HepG2 (cell line): ENCODE results near the gene SRSF6. TPM values are rescaled to one million over a fixed set of nuclear protein-coding genes. Genes with fewer than 3 reads are reported as not detected.

ENCODE experiments used
- ATAC-seq: fragments of 200-7000 bp; cut with Tn5 transposase; 3 replicates; pipeline ENCODE4 v1.9.1; 2020; ENCODE audit warnings: mild to moderate bottlenecking, moderate library complexity
- BruUV-seq: library from RNA; stranded (reverse); fragments of 400-500 nt; replicated peaks from 2 replicates; lab custom pipeline; 2021; lab: Mats Ljungman, UMichigan
- CTCF ChIA-PET: fragments of 300-600 bp; formaldehyde crosslinking; extraction: SDS; loops from one replicate; lab custom pipeline; 2021; ENCODE audit warnings: low total read pairs, inconsistent platforms, low intra/inter-chr PET ratio; lab: Yijun Ruan, JAX
- POLR2A ChIA-PET: fragments of 350-600 bp; sonication (Branson Sonifier 250); formaldehyde crosslinking; loops from one replicate; lab custom pipeline; 2020; ENCODE audit warnings: antibody characterized with exemption, inconsistent platforms; lab: Yijun Ruan, JAX
- DNase-seq: peaks from one replicate; pipeline ENCODE4 v3.0.0-alpha.2; 2015; ENCODE audit warnings: low spot score
- FAIRE-seq: peaks from 3 replicates; lab custom pipeline; 2011; peaks lifted over from hg19 to GRCh38; lab: Jason Lieb, UNC
- H2AFZ ChIP-seq: one replicate; pipeline ENCODE4 v1.6.1; 2011; ENCODE audit warnings: low read length, inconsistent platforms
- H3K27ac ChIP-seq: fragments of 300-600 bp; 3 replicates; pipeline ENCODE4 v1.8.0; 2011; ENCODE audit warnings: mixed run types, mild to moderate bottlenecking, mixed read lengths, low read length, inconsistent platforms; ENCODE audit not compliant: insufficient read depth; ENCODE audit errors: extremely low read length
- H3K27me3 ChIP-seq, 2 experiments: fragments of 200-600 bp in 1 of 2; 2 replicates in 1 of 2; 3 replicates in 1 of 2; pipeline versions ENCODE4 v1.6.0 to v1.8.0; 2011; ENCODE audit warnings: low read length in 2 of 2, mild to moderate bottlenecking in 2 of 2, moderate library complexity in 2 of 2, inconsistent platforms in 1 of 2; ENCODE audit not compliant: insufficient read depth in 2 of 2, control insufficient read depth in 1 of 2
- H3K36me3 ChIP-seq, 2 experiments: fragments of 200-600 bp in 1 of 2; replicated peaks in 1 of 2; 2 replicates in 1 of 2; 3 replicates in 1 of 2; pipeline versions ENCODE4 v1.5.1 to v1.8.0; 2011; ENCODE audit warnings: low read length in 2 of 2, inconsistent platforms in 1 of 2; ENCODE audit not compliant: insufficient read depth in 2 of 2, control insufficient read depth in 1 of 2
- H3K4me1 ChIP-seq: 2 replicates; pipeline ENCODE4 v1.5.1; 2012; ENCODE audit warnings: low read length, inconsistent platforms; ENCODE audit not compliant: insufficient read depth
- H3K4me2 ChIP-seq: 2 replicates; pipeline ENCODE4 v1.6.0; 2011; ENCODE audit warnings: low read depth, low read length, inconsistent platforms
- H3K4me3 ChIP-seq, 3 experiments: fragments of 200-600 bp in 1 of 3; sonication (generic), shearing (Covaris generic) in 1 of 3; replicated peaks in 1 of 3; 2 replicates each; pipeline ENCODE4 v1.5.1; 2011 to 2016; ENCODE audit warnings: low read length in 3 of 3, inconsistent platforms in 2 of 3, low read depth in 2 of 3, mild to moderate bottlenecking in 2 of 3, control low read depth in 1 of 3, mixed read lengths in 1 of 3; ENCODE audit not compliant: insufficient read depth in 1 of 3
- H3K79me2 ChIP-seq: one replicate; pipeline ENCODE4 v1.6.1; 2011; ENCODE audit warnings: low read length, inconsistent platforms; ENCODE audit not compliant: insufficient read depth
- H3K9ac ChIP-seq: 2 replicates; pipeline ENCODE4 v1.6.0; 2011; ENCODE audit warnings: mild to moderate bottlenecking, low read depth, low read length, inconsistent platforms; ENCODE audit not compliant: insufficient read depth
- H3K9me3 ChIP-seq: 2 replicates; pipeline ENCODE4 v1.5.1; 2012; ENCODE audit warnings: mild to moderate bottlenecking, low read length
- H4K20me1 ChIP-seq: 2 replicates; pipeline ENCODE4 v1.6.0; 2011; ENCODE audit warnings: inconsistent platforms, mild to moderate bottlenecking, low read length, moderate library complexity; ENCODE audit not compliant: insufficient read depth
- E2F1 ChIP-seq: sonication (generic); formaldehyde crosslinking; IDR thresholded peaks from 2 replicates; pipeline ENCODE4 v1.5.0; 2020; ENCODE audit warnings: missing genetic modification reagents
- GZF1 ChIP-seq: sonication (generic); formaldehyde crosslinking; IDR thresholded peaks from 2 replicates; pipeline ENCODE4 v1.5.1; 2020; ENCODE audit warnings: mild to moderate bottlenecking, missing genetic modification reagents
- KMT2A ChIP-seq: sonication (generic); formaldehyde crosslinking; IDR thresholded peaks from 2 replicates; pipeline ENCODE4 v1.4.0; 2020; ENCODE audit warnings: missing genetic modification reagents
- MLX ChIP-seq: IDR thresholded peaks from 2 replicates; pipeline ENCODE4 v1.6.1; 2016
- NFIB ChIP-seq: sonication (generic); formaldehyde crosslinking; IDR thresholded peaks from 2 replicates; pipeline ENCODE4 v1.9.0; 2021; ENCODE audit warnings: missing genetic modification reagents, mild to moderate bottlenecking, borderline replicate concordance
- RXRA ChIP-seq: sonication (generic); formaldehyde crosslinking; IDR thresholded peaks from 2 replicates; pipeline ENCODE4 v1.5.1; 2020; ENCODE audit warnings: missing genetic modification reagents
- STAG1 ChIP-seq: sonication (generic); formaldehyde crosslinking; IDR thresholded peaks from 2 replicates; pipeline ENCODE4 v1.4.0; 2020; ENCODE audit warnings: missing genetic modification reagents
- ZBTB7A ChIP-seq: sonication (generic); formaldehyde crosslinking; IDR thresholded peaks from 2 replicates; pipeline ENCODE4 v1.8.0; 2022; ENCODE audit warnings: mild to moderate bottlenecking, missing genetic modification reagents
- ZNF10 ChIP-seq: sonication (generic); formaldehyde crosslinking; IDR thresholded peaks from 2 replicates; pipeline ENCODE4 v1.4.0; 2020; ENCODE audit warnings: mild to moderate bottlenecking, low read depth, missing genetic modification reagents, borderline replicate concordance
- ZNF24 ChIP-seq: fragments of 450-650 bp; IDR thresholded peaks from 2 replicates; pipeline ENCODE4 v1.6.1; 2017; ENCODE audit warnings: antibody characterized with exemption, mild to moderate bottlenecking
- ZNF335 ChIP-seq: sonication (generic); formaldehyde crosslinking; IDR thresholded peaks from 2 replicates; pipeline ENCODE4 v1.4.0; 2020; ENCODE audit warnings: missing genetic modification reagents
- ZNF430 ChIP-seq: sonication (generic); formaldehyde crosslinking; IDR thresholded peaks from 2 replicates; pipeline ENCODE4 v1.9.0; 2021; ENCODE audit warnings: mild to moderate bottlenecking, missing genetic modification reagents
- ZNF460 ChIP-seq: sonication (generic); formaldehyde crosslinking; IDR thresholded peaks from 2 replicates; pipeline ENCODE4 v1.5.1; 2020; ENCODE audit warnings: missing genetic modification reagents, mild to moderate bottlenecking, borderline replicate concordance
- ZNF557 ChIP-seq: sonication (generic); formaldehyde crosslinking; IDR thresholded peaks from 2 replicates; pipeline ENCODE4 v1.4.0; 2020; ENCODE audit warnings: missing genetic modification reagents
- ZNF607 ChIP-seq: sonication (generic); formaldehyde crosslinking; IDR thresholded peaks from 2 replicates; pipeline ENCODE4 v1.5.1; 2020; ENCODE audit warnings: missing genetic modification reagents, mild to moderate bottlenecking, borderline replicate concordance
- ZNF766 ChIP-seq: sonication (generic); formaldehyde crosslinking; IDR thresholded peaks from 2 replicates; pipeline ENCODE4 v1.5.0; 2020; ENCODE audit warnings: missing genetic modification reagents, borderline replicate concordance
- ZNF781 ChIP-seq: sonication (generic); formaldehyde crosslinking; IDR thresholded peaks from 2 replicates; pipeline ENCODE4 v1.5.1; 2020; ENCODE audit warnings: borderline replicate concordance, mild to moderate bottlenecking, missing genetic modification reagents; ENCODE audit errors: not compliant biosample characterization
- ZNF883 ChIP-seq: sonication (generic); formaldehyde crosslinking; IDR thresholded peaks from 2 replicates; pipeline ENCODE4 v1.5.1; 2020; ENCODE audit warnings: mild to moderate bottlenecking, missing genetic modification reagents; ENCODE audit errors: not compliant biosample characterization
- WGBS: methylation state at CpG from one replicate; pipeline ENCODE4 v1.1.6; 2017; ENCODE audit warnings: low lambda C conversion rate; 5-methylcytosine and 5-hydroxymethylcytosine counted together
- in situ Hi-C: cut with HindIII; loops from 2 replicates; pipeline ENCODE4 v1.10.0; 2017; ENCODE audit warnings: low pct_unique_long_range_greater_than_20kb; ENCODE audit not compliant: extremely low pct_ligation_motif_present
- intact Hi-C: fragments of 100-400 bp; cut with micrococcal nuclease; formaldehyde crosslinking; loops from one replicate; pipeline ENCODE4 v1.10.0; 2022; ENCODE audit not compliant: unreplicated experiment
- polyA plus RNA-seq, 8 experiments: library from polyadenylated mRNA; depleted of rRNA in 3 of 8; stranded (reverse) in 7 of 8; unstranded in 1 of 8; fragments of >200 nt; fragmentation: Illumina TruSeq in 4 of 8; extraction: Trizol in 4 of 8; gene quantifications; 2 replicates each; pipeline versions ENCODE4 v1.2.1 to v1.2.3, GENCODE V29; 2011 to 2016; ENCODE audit warnings: low read depth in 4 of 8, missing spikeins in 1 of 8, mixed read lengths in 1 of 8; ENCODE audit not compliant: insufficient read depth in 1 of 8
- total RNA-seq, 5 experiments: library from RNA; depleted of rRNA; stranded (reverse); fragments of >200 nt; fragmentation: Illumina TruSeq; extraction: Trizol; gene quantifications; 2 replicates each; pipeline ENCODE4 v1.2.3, GENCODE V29; 2016; ENCODE audit warnings: low read depth in 1 of 5

The SRSF6 gene
- total and polyA plus RNA-seq, 2 of the 13 experiments (the other 11 are each of a cell fraction or from before 2014, with no cell fraction given), result 156 to 194 TPM

GRCh38 chr20:43511879-43512278 lies 54.2 kb downstream of the SRSF6 start:
- no peak for ATAC-seq
- CTCF ChIA-PET, result no interaction called here
- H3K4me2 ChIP-seq, result no peak overlapping the region
- peaks cover 42% of the 10 kb centered on the region for H3K4me1 ChIP-seq
- in situ Hi-C loops, result no loop called here
- H3K36me3 ChIP-seq, result no peaks in the 10 kb centered on the region
- peaks cover under 1 to 4% of the 10 kb centered on the region in 2 experiments; a peak in 3 of 5 replicates for H3K27me3 ChIP-seq
- no peak for TF ChIP-seq MLX
- TF ChIP-seq ZNF335, result no peak
- no peak for TF ChIP-seq ZNF557 (CRISPR knock-in tag)
- no peak for TF ChIP-seq ZNF460 (CRISPR knock-in tag)
- no peak for TF ChIP-seq GZF1 (CRISPR knock-in tag)
- no peak for TF ChIP-seq STAG1 (CRISPR knock-in tag)
- no peak for DNase-seq
- no peak overlapping the region for H3K9ac ChIP-seq
- POLR2A ChIA-PET, result no interaction called here
- H3K27ac ChIP-seq, result no peak overlapping the region
- no peak overlapping the region for H3K4me3 ChIP-seq
- WGBS, result 26% methylated on average over 1 of the region's 1 CpG
- intact Hi-C loops, result no loop called here
- no peak overlapping the region for H2AFZ ChIP-seq
- BruUV-seq, result no TSS peak
- no peaks in the 10 kb centered on the region for H4K20me1 ChIP-seq
- H3K9me3 ChIP-seq, result no peaks in the 10 kb centered on the region
- H3K79me2 ChIP-seq, result peaks cover 3% of the 10 kb centered on the region
- FAIRE-seq, result no peak

- intact Hi-C loops (no loop called here), in situ Hi-C loops (no loop called here)
- DNase-seq (no peak), ATAC-seq (peak; percentile 21), FAIRE-seq (no peak)
- peaks cover 29% of the 10 kb centered on the region for H3K4me1 ChIP-seq
- H3K27ac ChIP-seq, result peak overlapping the region; percentile 48
- peak overlapping the region; percentile 70 for H3K9ac ChIP-seq
- POLR2A ChIA-PET, result interaction anchor here (0.7 to 3.7 kb wide), 11 partner anchors 8 to 178 kb away, joined by 3 to 77 read pairs (median 9); partner anchors contain the start of genes IFT52, SGK2 and SRSF6
- H3K4me2 ChIP-seq, result peak overlapping the region; percentile 97
- no peaks in the 10 kb centered on the region for H3K27me3 ChIP-seq
- H2AFZ ChIP-seq, result no peak overlapping the region
- CTCF ChIA-PET, result no interaction called here
- TSS peak; percentile 84 for BruUV-seq
- no peaks in the 10 kb centered on the region for H3K9me3 ChIP-seq
- no peaks in the 10 kb centered on the region for H4K20me1 ChIP-seq
- H3K36me3 ChIP-seq, result peaks cover 0 to 4% of the 10 kb centered on the region in 2 experiments; a peak in 2 of 5 replicates
- peaks cover 3% of the 10 kb centered on the region for H3K79me2 ChIP-seq
- peak overlapping the region; percentile 63 to 81 (median 70); a peak in 5 of 6 replicates for H3K4me3 ChIP-seq
- WGBS, result 38% methylated on average over 10 of the region's 10 CpGs
- TF ChIP-seq RXRA (CRISPR knock-in tag) (0 out of 2 replicates have a peak, but pooled peaks have one; percentile 18), ZNF781 (peak; percentile 47), ZNF883 (peak; percentile 24), ZNF10 (0 out of 2 replicates have a peak, but pooled peaks have one; percentile 53), ZBTB7A (CRISPR knock-in tag) (0 out of 2 replicates have a peak, but pooled peaks have one; percentile 20), ZNF24 (no peak), KMT2A (CRISPR knock-in tag) (0 out of 2 replicates have a peak, but pooled peaks have one; percentile 62), ZNF430 (peak; percentile 70; the same call in 1 of the 2 replicates), NFIB (peak; percentile 70; the same call in 1 of the 2 replicates), ZNF607 (CRISPR knock-in tag) (0 out of 2 replicates have a peak, but pooled peaks have one; percentile 59), ZNF766 (CRISPR knock-in tag) (0 out of 2 replicates have a peak, but pooled peaks have one; percentile 45), E2F1 (CRISPR knock-in tag) (no peak)
Observed at GRCh38 chr20:43513372-43513930, 55.8 kb downstream of the SRSF6 start.
